Measurements from ENCODE around the gene CDK5. TPM values are rescaled to one million over a fixed set of nuclear protein-coding genes. Genes with fewer than 3 reads are reported as not detected.
A peak's percentile ranks its signal among the peaks of the same experiment; 100 is the strongest.

CDK5 gene
- total and polyA plus RNA-seq, 9 of the 15 experiments (the other 6 are each of a cell fraction or from before 2014, with no cell fraction given), result 3.2 to 38.0 (median 27.5) TPM

DNA sequence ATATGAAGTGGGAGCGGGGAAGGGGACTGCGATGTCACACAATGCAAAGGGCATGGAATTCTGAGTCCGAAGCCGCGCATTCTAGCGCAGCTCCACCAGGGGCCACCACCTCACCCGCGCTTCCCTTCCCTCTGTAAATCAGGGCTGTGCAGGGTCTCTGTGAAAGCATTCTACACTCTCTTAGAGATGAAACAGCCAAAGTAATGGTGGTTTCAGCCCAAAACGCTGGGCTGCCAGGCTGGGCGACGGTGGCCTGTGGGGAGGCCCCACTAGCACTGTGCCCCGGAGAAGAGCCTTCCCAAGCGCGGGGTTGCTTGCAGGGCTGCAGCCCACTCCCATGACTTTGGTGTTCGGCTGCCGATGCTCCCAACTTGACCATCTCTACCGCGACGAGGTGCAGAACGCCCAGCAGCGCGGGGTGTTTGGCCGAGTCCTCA lies 44.8 kb downstream of the CDK5 start (continued):
- TF ChIP-seq CCNT2 (IDR thresholded peaks at IDR 0.05; ENCODE audit: borderline replicate concordance, extremely low read depth, insufficient read length, low read depth, low read length) (no peak), ASH1L (IDR thresholded peaks at IDR 0.05; ENCODE audit: borderline replicate concordance, low read depth, partially characterized antibody) (no peak), ZNF212 (CRISPR knock-in tag; IDR thresholded peaks at IDR 0.05) (no peak), ARNT (IDR thresholded peaks at IDR 0.05) (no peak), SMARCC2 (IDR thresholded peaks at IDR 0.05; ENCODE audit: low read depth) (no peak), RBM39 (optimal IDR thresholded peaks at IDR 0.05; ENCODE audit: low read depth, low read length) (no peak), JUND (IDR thresholded peaks at IDR 0.05; ENCODE audit: borderline replicate concordance, low read depth, low read length) (peak; percentile 31; the same call in 1 of the 2 replicates), JUND (tag; IDR thresholded peaks at IDR 0.05; ENCODE audit: borderline replicate concordance, low read depth, low read length) (no peak; the same call in 2 of the 3 replicates), KAT7 (CRISPR knock-in tag; IDR thresholded peaks at IDR 0.05; ENCODE audit: borderline replicate concordance) (0 out of 2 replicates have a peak, but pooled peaks have one; percentile 12), XRCC4 (IDR thresholded peaks at IDR 0.05; ENCODE audit: extremely low read depth, insufficient read depth, insufficient read length) (no peak), RBFOX2 (IDR thresholded peaks at IDR 0.05; ENCODE audit: low read depth, low read length) (0 out of 2 replicates have a peak, but pooled peaks have one; percentile 48), NELFE (IDR thresholded peaks at IDR 0.05; ENCODE audit: insufficient read depth, insufficient read length) (no peak), ZNF408 (CRISPR knock-in tag; IDR thresholded peaks at IDR 0.05; ENCODE audit: low read depth) (no peak), ZC3H8 (IDR thresholded peaks at IDR 0.05) (no peak), FOXA1 (IDR thresholded peaks at IDR 0.05; ENCODE audit: borderline replicate concordance) (no peak), PPARD (CRISPR knock-in tag; IDR thresholded peaks at IDR 0.05) (no peak), PHF21A (IDR thresholded peaks at IDR 0.05; ENCODE audit: borderline replicate concordance, low read depth) (no peak), SMAD3 (CRISPR knock-in tag; conservative IDR thresholded peaks at IDR 0.05) (no peak), TBP (optimal IDR thresholded peaks at IDR 0.05; ENCODE audit: low read depth, low read length) (no peak), SMC3 (conservative IDR thresholded peaks at IDR 0.05; ENCODE audit: insufficient read depth, low read depth, low read length) (peak; percentile 48; the same call in 1 of the 2 replicates)
- TF ChIP-seq, protein P1, sequence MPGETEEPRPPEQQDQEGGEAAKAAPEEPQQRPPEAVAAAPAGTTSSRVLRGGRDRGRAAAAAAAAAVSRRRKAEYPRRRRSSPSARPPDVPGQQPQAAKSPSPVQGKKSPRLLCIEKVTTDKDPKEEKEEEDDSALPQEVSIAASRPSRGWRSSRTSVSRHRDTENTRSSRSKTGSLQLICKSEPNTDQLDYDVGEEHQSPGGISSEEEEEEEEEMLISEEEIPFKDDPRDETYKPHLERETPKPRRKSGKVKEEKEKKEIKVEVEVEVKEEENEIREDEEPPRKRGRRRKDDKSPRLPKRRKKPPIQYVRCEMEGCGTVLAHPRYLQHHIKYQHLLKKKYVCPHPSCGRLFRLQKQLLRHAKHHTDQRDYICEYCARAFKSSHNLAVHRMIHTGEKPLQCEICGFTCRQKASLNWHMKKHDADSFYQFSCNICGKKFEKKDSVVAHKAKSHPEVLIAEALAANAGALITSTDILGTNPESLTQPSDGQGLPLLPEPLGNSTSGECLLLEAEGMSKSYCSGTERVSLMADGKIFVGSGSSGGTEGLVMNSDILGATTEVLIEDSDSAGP (CRISPR knock-in tag; IDR thresholded peaks at IDR 0.05), result no peak
- TF ChIP-seq, protein P2, sequence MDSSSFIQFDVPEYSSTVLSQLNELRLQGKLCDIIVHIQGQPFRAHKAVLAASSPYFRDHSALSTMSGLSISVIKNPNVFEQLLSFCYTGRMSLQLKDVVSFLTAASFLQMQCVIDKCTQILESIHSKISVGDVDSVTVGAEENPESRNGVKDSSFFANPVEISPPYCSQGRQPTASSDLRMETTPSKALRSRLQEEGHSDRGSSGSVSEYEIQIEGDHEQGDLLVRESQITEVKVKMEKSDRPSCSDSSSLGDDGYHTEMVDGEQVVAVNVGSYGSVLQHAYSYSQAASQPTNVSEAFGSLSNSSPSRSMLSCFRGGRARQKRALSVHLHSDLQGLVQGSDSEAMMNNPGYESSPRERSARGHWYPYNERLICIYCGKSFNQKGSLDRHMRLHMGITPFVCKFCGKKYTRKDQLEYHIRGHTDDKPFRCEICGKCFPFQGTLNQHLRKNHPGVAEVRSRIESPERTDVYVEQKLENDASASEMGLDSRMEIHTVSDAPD (CRISPR knock-in tag; IDR thresholded peaks at IDR 0.05), result no peak
- TF ChIP-seq, protein P3, sequence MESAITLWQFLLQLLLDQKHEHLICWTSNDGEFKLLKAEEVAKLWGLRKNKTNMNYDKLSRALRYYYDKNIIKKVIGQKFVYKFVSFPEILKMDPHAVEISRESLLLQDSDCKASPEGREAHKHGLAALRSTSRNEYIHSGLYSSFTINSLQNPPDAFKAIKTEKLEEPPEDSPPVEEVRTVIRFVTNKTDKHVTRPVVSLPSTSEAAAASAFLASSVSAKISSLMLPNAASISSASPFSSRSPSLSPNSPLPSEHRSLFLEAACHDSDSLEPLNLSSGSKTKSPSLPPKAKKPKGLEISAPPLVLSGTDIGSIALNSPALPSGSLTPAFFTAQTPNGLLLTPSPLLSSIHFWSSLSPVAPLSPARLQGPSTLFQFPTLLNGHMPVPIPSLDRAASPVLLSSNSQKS (CRISPR knock-in tag; IDR thresholded peaks at IDR 0.05), result no peak
- TF ChIP-seq, protein P4, sequence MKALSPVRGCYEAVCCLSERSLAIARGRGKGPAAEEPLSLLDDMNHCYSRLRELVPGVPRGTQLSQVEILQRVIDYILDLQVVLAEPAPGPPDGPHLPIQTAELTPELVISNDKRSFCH (CRISPR knock-in tag; IDR thresholded peaks at IDR 0.05), result no peak
- TF ChIP-seq, protein P4 (tag; IDR thresholded peaks at IDR 0.05), result no peak
- TF ChIP-seq, protein P5, sequence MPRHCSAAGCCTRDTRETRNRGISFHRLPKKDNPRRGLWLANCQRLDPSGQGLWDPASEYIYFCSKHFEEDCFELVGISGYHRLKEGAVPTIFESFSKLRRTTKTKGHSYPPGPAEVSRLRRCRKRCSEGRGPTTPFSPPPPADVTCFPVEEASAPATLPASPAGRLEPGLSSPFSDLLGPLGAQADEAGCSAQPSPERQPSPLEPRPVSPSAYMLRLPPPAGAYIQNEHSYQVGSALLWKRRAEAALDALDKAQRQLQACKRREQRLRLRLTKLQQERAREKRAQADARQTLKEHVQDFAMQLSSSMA (CRISPR knock-in tag; IDR thresholded peaks at IDR 0.05), result no peak

Data from K562 (cell line).